ENCODE measurements around the gene AFF3. TPM values are rescaled to one million over a fixed set of nuclear protein-coding genes. Genes with fewer than 3 reads are reported as not detected.

The AFF3 gene
- total RNA-seq, 1 donor from 2014 or later = 12.2 TPM

DNA sequence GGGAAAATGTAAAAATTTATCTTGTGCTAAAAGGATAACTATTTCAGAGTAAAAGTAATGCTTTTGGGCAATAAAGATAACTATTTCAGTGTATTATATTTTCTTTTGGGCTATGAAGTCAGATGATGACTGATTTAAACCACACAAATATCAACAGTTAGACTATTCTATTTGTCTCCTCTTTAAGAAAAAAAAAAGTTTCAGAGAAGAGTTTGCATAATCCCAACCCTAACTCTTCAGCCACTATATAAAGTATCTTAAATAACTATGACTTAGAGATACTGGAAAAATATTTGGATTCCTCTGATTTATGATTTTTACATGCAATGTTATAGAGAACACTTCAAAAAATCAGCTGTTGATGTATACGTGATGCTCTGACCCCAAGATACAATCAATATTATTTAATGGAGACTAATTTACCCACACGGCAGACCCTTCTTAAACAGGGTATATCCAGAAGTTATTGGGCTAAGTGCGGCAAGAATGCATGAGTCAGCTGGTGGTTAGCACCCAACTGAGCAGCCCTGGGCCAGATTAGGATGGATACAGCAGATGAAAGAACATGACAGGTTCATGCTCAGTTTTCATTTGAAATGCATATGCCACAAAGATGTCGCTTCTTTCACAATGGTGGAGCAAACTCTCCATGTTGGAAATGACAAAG lies 279.0 kb downstream of the AFF3 start:
- H3K4me3 Mint-ChIP-seq (ENCODE audit: unreplicated experiment) = no peak overlapping the region
- H3K36me3 Mint-ChIP-seq (ENCODE audit: low read depth, unreplicated experiment) = no peaks in the 10 kb centered on the region
- H3K4me1 Mint-ChIP-seq (ENCODE audit: unreplicated experiment) = peaks cover 9% of the 10 kb centered on the region
- TF ChIP-seq, protein P1, sequence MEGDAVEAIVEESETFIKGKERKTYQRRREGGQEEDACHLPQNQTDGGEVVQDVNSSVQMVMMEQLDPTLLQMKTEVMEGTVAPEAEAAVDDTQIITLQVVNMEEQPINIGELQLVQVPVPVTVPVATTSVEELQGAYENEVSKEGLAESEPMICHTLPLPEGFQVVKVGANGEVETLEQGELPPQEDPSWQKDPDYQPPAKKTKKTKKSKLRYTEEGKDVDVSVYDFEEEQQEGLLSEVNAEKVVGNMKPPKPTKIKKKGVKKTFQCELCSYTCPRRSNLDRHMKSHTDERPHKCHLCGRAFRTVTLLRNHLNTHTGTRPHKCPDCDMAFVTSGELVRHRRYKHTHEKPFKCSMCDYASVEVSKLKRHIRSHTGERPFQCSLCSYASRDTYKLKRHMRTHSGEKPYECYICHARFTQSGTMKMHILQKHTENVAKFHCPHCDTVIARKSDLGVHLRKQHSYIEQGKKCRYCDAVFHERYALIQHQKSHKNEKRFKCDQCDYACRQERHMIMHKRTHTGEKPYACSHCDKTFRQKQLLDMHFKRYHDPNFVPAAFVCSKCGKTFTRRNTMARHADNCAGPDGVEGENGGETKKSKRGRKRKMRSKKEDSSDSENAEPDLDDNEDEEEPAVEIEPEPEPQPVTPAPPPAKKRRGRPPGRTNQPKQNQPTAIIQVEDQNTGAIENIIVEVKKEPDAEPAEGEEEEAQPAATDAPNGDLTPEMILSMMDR (IDR thresholded peaks at IDR 0.05; ENCODE audit: unreplicated experiment) = no peak
- no peak overlapping the region for H3K27ac Mint-ChIP-seq (ENCODE audit: unreplicated experiment)
- DNase-seq (ENCODE audit: low spot score) = no peak
- no peaks in the 10 kb centered on the region for H3K9me3 Mint-ChIP-seq (ENCODE audit: unreplicated experiment)
- H3K27me3 Mint-ChIP-seq (ENCODE audit: unreplicated experiment) = no peaks in the 10 kb centered on the region

DNA sequence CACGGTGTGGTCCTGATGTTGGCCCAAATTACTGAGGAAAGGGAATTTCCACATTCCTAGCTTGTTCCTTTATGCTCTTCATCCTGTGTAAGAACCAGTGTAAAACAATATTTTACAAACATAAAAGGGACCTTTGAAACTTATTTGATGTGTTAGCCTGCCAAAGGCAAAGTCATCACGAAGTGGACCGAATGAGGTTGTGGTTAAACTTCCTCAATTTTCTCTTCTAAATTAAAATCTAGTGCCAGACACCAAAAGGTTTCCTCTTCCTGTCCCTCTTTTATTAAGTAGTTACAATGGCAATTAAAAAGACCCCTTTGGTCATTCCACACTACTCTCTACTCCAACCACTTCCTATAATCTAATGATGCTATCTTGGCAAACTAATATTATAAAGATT lies 279.8 kb downstream of the AFF3 start:
- no peaks in the 10 kb centered on the region for H3K36me3 Mint-ChIP-seq (ENCODE audit: low read depth, unreplicated experiment)
- no peak overlapping the region for H3K27ac Mint-ChIP-seq (ENCODE audit: unreplicated experiment)
- TF ChIP-seq, protein P1 (IDR thresholded peaks at IDR 0.05; ENCODE audit: unreplicated experiment) = no peak
- H3K4me3 Mint-ChIP-seq (ENCODE audit: unreplicated experiment) = no peak overlapping the region
- no peak for DNase-seq (ENCODE audit: low spot score)
- H3K4me1 Mint-ChIP-seq (ENCODE audit: unreplicated experiment) = peaks cover 5% of the 10 kb centered on the region
- no peaks in the 10 kb centered on the region for H3K9me3 Mint-ChIP-seq (ENCODE audit: unreplicated experiment)
- H3K27me3 Mint-ChIP-seq (ENCODE audit: unreplicated experiment) = no peaks in the 10 kb centered on the region

DNA sequence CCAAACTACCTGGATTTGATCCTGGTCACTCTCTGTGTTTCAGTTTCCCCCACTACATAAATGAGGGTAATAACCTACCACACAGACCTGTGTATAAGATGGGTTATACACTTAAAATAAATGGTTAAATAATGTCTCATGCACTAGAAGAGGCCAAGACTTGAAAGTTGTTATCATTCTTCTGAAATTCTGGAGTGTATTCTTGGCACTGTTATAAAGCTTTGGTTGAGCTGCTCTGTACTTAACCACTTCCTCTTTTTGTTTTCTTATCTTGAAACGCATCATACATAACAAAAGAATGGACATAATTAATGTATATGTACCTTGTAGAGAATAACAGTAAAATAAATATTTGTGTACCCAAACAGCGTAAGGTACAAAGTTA lies 281.0 kb downstream of the AFF3 start:
- no peaks in the 10 kb centered on the region for H3K9me3 Mint-ChIP-seq (ENCODE audit: unreplicated experiment)
- peaks cover 5% of the 10 kb centered on the region for H3K4me1 Mint-ChIP-seq (ENCODE audit: unreplicated experiment)
- H3K36me3 Mint-ChIP-seq (ENCODE audit: low read depth, unreplicated experiment) = no peaks in the 10 kb centered on the region
- TF ChIP-seq, protein P1 (IDR thresholded peaks at IDR 0.05; ENCODE audit: unreplicated experiment) = no peak
- H3K4me3 Mint-ChIP-seq (ENCODE audit: unreplicated experiment) = no peak overlapping the region
- H3K27ac Mint-ChIP-seq (ENCODE audit: unreplicated experiment) = no peak overlapping the region
- H3K27me3 Mint-ChIP-seq (ENCODE audit: unreplicated experiment) = no peaks in the 10 kb centered on the region
- DNase-seq (ENCODE audit: low spot score) = no peak

DNA sequence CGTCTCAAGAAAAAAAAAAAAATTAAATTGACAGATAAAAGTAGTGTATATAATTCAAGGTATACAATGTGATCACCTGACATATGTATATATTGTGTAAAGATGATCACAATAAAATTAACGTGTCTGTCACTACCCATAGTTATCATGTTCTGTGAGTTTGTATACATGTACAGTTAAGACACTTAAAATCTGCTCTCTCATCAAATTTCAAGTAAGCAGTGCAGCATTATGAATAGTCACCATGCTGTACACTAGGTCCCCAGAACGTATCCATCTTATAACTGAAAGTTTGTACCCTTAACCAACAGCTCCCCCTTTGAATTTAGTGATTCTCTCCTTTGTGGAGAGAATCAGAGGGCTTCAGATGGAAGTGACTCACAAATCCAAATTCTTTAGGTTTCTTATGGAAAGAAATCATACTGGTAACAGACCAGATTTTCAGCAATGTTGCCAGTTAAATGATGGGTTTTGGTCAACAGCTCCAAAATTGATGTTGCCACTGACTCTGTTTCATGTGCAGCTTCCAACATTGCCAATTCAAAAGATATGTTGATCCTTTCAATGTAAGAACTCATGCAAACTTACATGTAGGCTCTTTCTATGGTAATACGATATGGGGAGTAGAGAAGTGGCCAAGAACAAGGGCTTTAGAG lies 281.5 kb downstream of the AFF3 start:
- no peak overlapping the region for H3K4me3 Mint-ChIP-seq (ENCODE audit: unreplicated experiment)
- DNase-seq (ENCODE audit: low spot score) = no peak

More for the DNA sequence above, 281.5 kb downstream of the AFF3 start:
- H3K27ac Mint-ChIP-seq (ENCODE audit: unreplicated experiment) = no peak overlapping the region
- peaks cover 5% of the 10 kb centered on the region for H3K4me1 Mint-ChIP-seq (ENCODE audit: unreplicated experiment)
- TF ChIP-seq, protein P1 (IDR thresholded peaks at IDR 0.05; ENCODE audit: unreplicated experiment) = no peak
- no peaks in the 10 kb centered on the region for H3K27me3 Mint-ChIP-seq (ENCODE audit: unreplicated experiment)
- H3K9me3 Mint-ChIP-seq (ENCODE audit: unreplicated experiment) = no peaks in the 10 kb centered on the region
- H3K36me3 Mint-ChIP-seq (ENCODE audit: low read depth, unreplicated experiment) = no peaks in the 10 kb centered on the region
